Measurements from ENCODE around the gene P2RX5.
A peak's percentile ranks its signal among the peaks of the same experiment; 100 is the strongest.

P2RX5 gene

DNA sequence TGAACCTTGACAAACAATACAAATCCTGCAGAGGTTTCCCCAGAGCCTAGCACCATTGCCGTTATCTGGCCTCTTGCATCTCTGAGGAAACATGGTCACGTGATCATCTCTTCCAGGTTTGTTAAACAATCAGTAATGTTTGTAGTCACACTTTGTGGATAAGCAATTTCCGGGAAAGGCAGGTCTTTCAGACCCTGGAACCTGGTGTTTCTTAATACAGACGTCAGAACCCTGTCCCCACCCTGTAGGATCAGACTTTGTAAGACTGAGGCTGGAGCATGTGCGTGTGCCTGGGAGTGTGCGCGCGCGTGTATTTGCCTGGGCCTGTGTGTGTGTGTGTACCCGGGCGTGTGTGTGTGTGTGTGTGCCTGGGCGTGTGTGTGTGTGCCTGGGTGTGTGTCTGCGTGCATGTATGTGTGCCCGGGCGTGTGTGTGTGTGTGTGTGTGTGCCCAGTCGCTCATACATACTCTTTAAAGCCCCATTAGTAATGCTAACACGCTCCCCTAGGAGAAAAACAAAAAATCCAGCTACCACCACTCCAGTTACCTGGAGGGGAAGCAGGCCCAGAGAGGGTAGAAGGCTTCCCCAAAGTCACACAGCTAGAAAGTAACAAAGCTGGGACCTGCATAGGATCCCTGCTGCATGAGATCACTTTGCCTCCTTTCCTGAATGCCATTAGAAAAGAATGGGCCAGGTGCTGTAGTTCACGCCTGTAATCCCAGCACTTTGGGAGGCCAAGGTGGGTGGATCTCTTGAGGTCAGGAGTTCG lies 54.1 kb downstream of the P2RX5 start:
- CTCF ChIA-PET: no interaction called here
- no peak overlapping the region for H3K4me3 ChIP-seq (ENCODE audit: low read depth, low read length)
- TF ChIP-seq, protein P1, sequence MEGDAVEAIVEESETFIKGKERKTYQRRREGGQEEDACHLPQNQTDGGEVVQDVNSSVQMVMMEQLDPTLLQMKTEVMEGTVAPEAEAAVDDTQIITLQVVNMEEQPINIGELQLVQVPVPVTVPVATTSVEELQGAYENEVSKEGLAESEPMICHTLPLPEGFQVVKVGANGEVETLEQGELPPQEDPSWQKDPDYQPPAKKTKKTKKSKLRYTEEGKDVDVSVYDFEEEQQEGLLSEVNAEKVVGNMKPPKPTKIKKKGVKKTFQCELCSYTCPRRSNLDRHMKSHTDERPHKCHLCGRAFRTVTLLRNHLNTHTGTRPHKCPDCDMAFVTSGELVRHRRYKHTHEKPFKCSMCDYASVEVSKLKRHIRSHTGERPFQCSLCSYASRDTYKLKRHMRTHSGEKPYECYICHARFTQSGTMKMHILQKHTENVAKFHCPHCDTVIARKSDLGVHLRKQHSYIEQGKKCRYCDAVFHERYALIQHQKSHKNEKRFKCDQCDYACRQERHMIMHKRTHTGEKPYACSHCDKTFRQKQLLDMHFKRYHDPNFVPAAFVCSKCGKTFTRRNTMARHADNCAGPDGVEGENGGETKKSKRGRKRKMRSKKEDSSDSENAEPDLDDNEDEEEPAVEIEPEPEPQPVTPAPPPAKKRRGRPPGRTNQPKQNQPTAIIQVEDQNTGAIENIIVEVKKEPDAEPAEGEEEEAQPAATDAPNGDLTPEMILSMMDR (IDR thresholded peaks at IDR 0.05; ENCODE audit: insufficient read depth, low read length, missing control alignments): no peak
- DNase-seq (ENCODE audit: low read depth, low spot score): no peak
- POLR2A ChIA-PET: interaction anchor here (0.6 kb wide), 1 partner anchor 26 kb away, joined by 3 read pairs; no protein-coding TSS in a partner anchor

DNA sequence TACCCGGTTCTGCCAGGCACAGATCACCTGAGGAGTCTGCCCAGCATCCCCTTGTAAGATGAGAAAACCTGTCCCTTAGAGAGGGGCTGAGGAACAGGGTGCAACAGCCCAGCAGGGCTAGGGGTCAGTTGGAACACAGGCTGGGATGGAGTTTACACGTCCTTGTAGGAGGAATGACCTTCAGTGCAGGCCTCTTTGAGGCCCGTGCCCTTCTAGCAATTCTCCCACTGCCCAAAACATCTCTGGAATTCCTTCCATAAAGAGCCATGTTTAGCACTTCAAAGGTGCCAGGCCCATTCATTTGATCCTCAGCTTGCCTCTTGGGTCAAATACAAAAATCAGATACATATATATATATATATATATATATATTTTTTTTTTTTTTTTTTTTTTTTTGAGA lies 54.9 kb downstream of the P2RX5 start:
- ChIA-PET CTCF (interaction anchor here (5.4 kb wide), 1 partner anchor 7 kb away, joined by 40 read pairs; no protein-coding TSS in a partner anchor), POLR2A (interaction anchor here (0.6 to 1.0 kb wide), 1 partner anchor 27 kb away, joined by 3 to 5 read pairs; no protein-coding TSS in a partner anchor)
- TF ChIP-seq, protein P1 (IDR thresholded peaks at IDR 0.05; ENCODE audit: insufficient read depth, low read length, missing control alignments): no peak

DNA sequence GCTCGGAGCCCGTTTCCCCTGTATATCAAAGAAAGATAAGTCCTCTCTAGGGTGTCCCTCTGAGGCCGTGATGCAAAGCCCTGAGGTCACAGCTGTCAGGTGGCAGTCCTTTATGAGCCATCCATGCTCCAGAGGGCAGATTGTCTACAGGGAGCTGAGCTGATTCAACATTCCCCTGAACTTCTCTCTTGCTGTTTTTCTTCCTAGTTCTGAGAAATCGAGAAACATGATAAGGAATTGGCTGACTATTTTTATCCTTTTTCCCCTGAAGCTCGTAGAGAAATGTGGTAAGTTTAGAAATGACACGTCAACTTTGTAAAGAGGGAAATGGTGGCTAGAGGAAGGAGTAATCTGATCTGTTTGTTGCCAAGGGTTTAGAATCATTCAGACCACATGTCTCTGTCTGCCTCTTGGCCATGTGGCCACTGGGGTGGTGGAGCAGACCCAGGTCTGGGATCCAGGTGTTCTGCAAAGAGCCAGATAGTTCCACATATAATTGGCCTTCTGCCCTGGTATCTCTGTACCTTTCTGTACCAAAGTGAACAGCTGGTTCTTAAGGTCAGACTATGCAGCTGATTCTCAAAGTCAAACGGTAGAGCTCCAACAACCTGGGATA lies 55.9 kb downstream of the P2RX5 start:
- CTCF ChIA-PET: interaction anchor here (0.8 to 5.4 kb wide), 3 partner anchors 8 to 104 kb away, joined by 3 to 40 read pairs (median 3); no protein-coding TSS in a partner anchor
- TF ChIP-seq, protein P1 (IDR thresholded peaks at IDR 0.05; ENCODE audit: insufficient read depth, low read length, missing control alignments): no peak
- POLR2A ChIA-PET: interaction anchor here (1.0 kb wide), 1 partner anchor 28 kb away, joined by 5 read pairs; no protein-coding TSS in a partner anchor
- peak; percentile 44 for DNase-seq (ENCODE audit: low read depth, low spot score)
- no peak overlapping the region for H3K4me3 ChIP-seq (ENCODE audit: low read depth, low read length)

More for the DNA sequence above, 54.9 kb downstream of the P2RX5 start:
- no peak for DNase-seq (ENCODE audit: low read depth, low spot score)
- H3K4me3 ChIP-seq (ENCODE audit: low read depth, low read length): no peak overlapping the region

DNA sequence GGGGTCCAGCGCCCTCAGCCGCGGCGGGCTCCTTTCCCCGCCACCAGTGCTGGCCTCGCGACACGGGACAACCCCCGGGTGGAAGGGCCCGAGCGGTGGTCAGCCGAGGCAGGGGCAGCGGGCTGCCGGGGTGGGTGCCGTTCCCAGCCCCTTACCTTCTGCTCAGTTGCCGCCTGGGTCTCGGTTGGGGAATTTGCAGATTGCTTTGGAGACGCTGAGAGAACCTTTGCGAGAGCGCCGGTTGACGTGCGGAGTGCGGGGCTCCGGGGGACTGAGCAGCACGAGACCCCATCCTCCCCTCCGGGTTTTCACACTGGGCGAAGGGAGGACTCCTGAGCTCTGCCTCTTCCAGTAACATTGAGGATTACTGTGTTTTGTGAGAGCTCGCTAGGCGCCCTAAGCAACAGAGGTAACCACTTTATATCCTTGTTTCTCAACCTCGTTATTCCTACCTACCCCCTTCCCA lies 59.0 kb downstream of the P2RX5 start:
- TF ChIP-seq, protein P1 (IDR thresholded peaks at IDR 0.05; ENCODE audit: insufficient read depth, low read length, missing control alignments): no peak
- POLR2A ChIA-PET: interaction anchor here (1.4 kb wide), 2 partner anchors 31 to 86 kb away, joined by 4 to 11 read pairs; partner anchors contain the start of genes EMC6, HASPIN and TAX1BP3
- peak overlapping the region; percentile 89 for H3K4me3 ChIP-seq (ENCODE audit: low read depth, low read length)
- CTCF ChIA-PET: interaction anchor here (1.2 to 5.4 kb wide), 2 partner anchors 11 to 101 kb away, joined by 3 to 40 read pairs; no protein-coding TSS in a partner anchor
- DNase-seq (ENCODE audit: low read depth, low spot score): no peak

DNA sequence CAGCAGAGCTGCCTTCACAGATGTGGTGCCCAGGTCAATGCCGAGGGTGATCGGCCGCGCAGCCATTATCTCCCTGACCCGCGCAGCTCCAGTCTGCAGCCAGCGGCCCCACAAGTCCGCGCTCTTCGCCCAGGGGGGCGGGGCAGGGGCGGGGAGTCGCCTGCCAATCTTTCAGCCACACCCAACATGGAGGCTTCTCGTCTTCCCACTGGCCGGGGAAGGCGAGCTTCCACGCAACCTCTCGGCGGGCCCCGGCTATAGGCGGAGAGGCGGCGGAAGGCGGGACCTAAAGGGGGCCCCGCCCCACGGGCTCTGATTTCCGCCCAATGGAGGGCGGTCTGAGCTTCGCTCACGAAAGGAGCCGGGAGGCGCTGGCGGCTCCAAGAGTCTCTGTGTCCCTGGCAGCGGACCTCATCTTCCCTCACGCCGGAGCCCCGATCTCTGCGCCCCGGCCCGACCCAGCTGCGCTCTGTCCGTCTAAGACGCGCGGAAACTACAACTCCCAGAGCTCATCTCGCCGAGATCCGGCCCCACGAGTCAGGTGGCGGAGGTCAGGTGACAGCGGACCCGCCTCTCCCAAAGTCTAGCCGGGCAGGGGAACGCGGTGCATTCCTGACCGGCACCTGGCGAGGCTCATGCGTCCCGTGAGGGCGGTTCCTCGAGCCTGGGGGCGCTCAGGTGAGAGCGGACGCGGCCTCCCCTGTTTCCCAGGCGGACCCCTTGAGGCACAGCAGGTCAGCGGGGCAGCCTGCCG lies 59.6 kb downstream of the P2RX5 start, which contains the start of the genes CTNS and SHPK:
CTNS (plus strand) TSS at position 607 of the 754 bp plus-strand sequence. CDS start 3,447 bp downstream, outside the sequence.
SHPK (minus strand) TSS at position 97 of the 754 bp plus-strand sequence; CDS start at position 66, 31 bp downstream.
- ChIA-PET CTCF (interaction anchor here (5.4 kb wide), 1 partner anchor 12 kb away, joined by 40 read pairs; no protein-coding TSS in a partner anchor), POLR2A (interaction anchor here (0.7 to 1.4 kb wide), 7 partner anchors 11 to 87 kb away, joined by 3 to 11 read pairs (median 4); partner anchors contain the start of genes EMC6, HASPIN and TAX1BP3)
- H3K4me3 ChIP-seq (ENCODE audit: low read depth, low read length): peak within 1 kb of the TSS; percentile 89
- DNase-seq (ENCODE audit: low read depth, low spot score): peak; percentile 70
- TF ChIP-seq, protein P1 (IDR thresholded peaks at IDR 0.05; ENCODE audit: insufficient read depth, low read length, missing control alignments): no peak

All from AG04449 (cell line).